ENCODE measurements around the gene ANGEL1.
A peak's percentile ranks its signal among the peaks of the same experiment; 100 is the strongest.

ANGEL1 gene

GRCh38 chr14:76762411-76763095 lies 50.1 kb downstream of the ANGEL1 start:
- no peak for DNase-seq

- DNase-seq: peak; percentile 35
These were observed 50.7 kb downstream of the ANGEL1 start for GRCh38 chr14:76761960-76762410.

GRCh38 chr14:76761136-76761959 lies 51.3 kb downstream of the ANGEL1 start, which contains the start of gene VASH1:
VASH1 (plus strand) TSS chr14:76761468; CDS start chr14:76762822, 1,354 bp downstream.
- DNase-seq: peak; percentile 82

GRCh38 chr14:76760331-76761135 lies 52.1 kb downstream of the ANGEL1 start:
- no peak for DNase-seq

- no peak for DNase-seq
These were observed 53.1 kb downstream of the ANGEL1 start for GRCh38 chr14:76759589-76759988.

- no peak for DNase-seq
These were observed 56.3 kb downstream of the ANGEL1 start for GRCh38 chr14:76756371-76756750.

- no peak for DNase-seq
These were observed 56.9 kb downstream of the ANGEL1 start for GRCh38 chr14:76755610-76756370.

- DNase-seq: no peak
These were observed 58.1 kb downstream of the ANGEL1 start for GRCh38 chr14:76754586-76754985.

GRCh38 chr14:76753541-76754198 lies 59.0 kb downstream of the ANGEL1 start:
- DNase-seq: no peak

- DNase-seq: no peak
These were observed 59.9 kb downstream of the ANGEL1 start for GRCh38 chr14:76752744-76753143.

- no peak for DNase-seq
These were observed 69.7 kb downstream of the ANGEL1 start for GRCh38 chr14:76742966-76743365.

GRCh38 chr14:76742185-76742584 lies 70.5 kb downstream of the ANGEL1 start:
- DNase-seq: no peak

- no peak for DNase-seq
These were observed 71.6 kb downstream of the ANGEL1 start for GRCh38 chr14:76741074-76741473.

Data from NCI-H1092 treated with DMSO at 0.1 percent for 48 hours (cell line).